Prostate gland (tissue), 2 donors: Measurements from ENCODE around the gene PRELP.

Source experiments
- POLR2A ChIP-seq: fragments of 450-650 bp; IDR thresholded peaks from one replicate; pipeline ENCODE4 v1.6.1; 2016; ENCODE audit warnings: antibody characterized with exemption, mild to moderate bottlenecking
- POLR2AphosphoS5 ChIP-seq: sonication (generic); formaldehyde crosslinking; IDR thresholded peaks from one replicate; pipeline ENCODE4 v1.6.1; 2017; ENCODE audit warnings: antibody characterized with exemption
- TF ChIP-seq, protein P1 (sequence below), 4 experiments: fragments of 200-600 bp in 2 of 4; fragments of 450-650 bp in 2 of 4; sonication (generic) in 2 of 4; IDR thresholded peaks; 1 replicate in 3 of 4; 2 replicates in 1 of 4; pipeline ENCODE4 v1.5.1; 2016 to 2019; ENCODE audit warnings: antibody characterized with exemption in 4 of 4, mild to moderate bottlenecking in 2 of 4, moderate library complexity in 2 of 4

DNA sequence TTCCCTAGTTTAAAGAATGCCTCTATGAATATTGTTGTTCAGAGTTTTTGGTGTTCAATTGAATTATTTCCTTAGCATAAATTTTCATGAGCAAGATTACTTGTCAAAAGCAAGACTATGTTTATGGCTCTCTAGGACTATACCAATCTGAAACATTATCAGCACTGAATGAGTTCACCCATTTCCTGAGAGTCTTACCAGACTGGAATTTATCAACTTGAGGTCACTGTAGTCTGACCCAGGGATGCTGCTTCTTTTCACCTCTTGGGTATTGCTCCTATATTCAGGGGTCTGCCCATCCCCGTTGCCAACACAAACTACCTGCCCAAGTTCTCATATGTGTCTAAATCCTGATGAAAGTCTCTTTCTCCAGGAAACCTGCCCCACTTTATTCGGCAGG is 61.0 kb downstream of the PRELP start:
- TF ChIP-seq, protein P1, sequence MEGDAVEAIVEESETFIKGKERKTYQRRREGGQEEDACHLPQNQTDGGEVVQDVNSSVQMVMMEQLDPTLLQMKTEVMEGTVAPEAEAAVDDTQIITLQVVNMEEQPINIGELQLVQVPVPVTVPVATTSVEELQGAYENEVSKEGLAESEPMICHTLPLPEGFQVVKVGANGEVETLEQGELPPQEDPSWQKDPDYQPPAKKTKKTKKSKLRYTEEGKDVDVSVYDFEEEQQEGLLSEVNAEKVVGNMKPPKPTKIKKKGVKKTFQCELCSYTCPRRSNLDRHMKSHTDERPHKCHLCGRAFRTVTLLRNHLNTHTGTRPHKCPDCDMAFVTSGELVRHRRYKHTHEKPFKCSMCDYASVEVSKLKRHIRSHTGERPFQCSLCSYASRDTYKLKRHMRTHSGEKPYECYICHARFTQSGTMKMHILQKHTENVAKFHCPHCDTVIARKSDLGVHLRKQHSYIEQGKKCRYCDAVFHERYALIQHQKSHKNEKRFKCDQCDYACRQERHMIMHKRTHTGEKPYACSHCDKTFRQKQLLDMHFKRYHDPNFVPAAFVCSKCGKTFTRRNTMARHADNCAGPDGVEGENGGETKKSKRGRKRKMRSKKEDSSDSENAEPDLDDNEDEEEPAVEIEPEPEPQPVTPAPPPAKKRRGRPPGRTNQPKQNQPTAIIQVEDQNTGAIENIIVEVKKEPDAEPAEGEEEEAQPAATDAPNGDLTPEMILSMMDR (IDR thresholded peaks at IDR 0.05), result no peak
- no peak for TF ChIP-seq POLR2A
- TF ChIP-seq POLR2AphosphoS5, result no peak
